GOT3 (cell line): ENCODE measurements around the gene ZNF407.
"Not testable (repeated sequence)": the region's sequence is repeated elsewhere in the genome, so short reads cannot be mapped to it uniquely, and the experiment has no call there.

ENCODE experiments used
- DNase-seq: peaks from one replicate; lab custom pipeline; 2025; ENCODE audit warnings: mixed read lengths; lab: John Stamatoyannopoulos, UW

Gene ZNF407

DNA sequence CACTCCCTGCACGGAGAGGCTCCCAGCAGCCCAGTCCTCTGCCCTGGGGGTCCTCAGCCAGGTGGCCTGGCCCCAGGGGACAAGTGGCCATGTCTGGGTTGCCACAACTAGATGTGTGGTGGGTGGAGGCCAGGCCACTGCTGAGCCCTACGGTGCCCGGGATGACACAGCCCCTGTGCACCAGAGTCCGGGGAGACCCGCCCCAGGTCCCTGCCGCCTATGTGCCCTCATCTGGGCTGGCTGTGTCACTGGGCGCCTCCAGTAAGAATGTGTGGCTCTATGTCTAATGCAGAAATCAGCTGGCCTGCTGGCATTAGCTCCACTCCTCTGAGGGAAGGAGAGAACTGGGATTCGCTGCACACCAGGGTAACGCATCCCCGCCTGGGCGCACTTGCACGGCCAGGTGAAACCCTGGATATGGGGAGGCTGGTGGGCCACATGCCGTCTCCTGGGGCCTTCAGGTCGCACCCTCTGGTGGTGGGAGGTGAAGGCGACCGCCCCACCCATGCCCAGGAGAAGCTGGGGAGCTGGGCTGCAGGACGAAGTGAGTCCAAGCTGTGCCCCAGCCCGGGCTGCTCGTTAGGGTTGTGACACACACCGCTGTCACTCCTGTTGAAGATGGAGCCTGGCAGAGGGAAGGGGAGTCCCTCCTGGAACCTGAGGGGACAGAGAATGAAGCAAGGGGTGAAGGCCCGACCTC lies 475.2 kb downstream of the ZNF407 start:
- DNase-seq = no peak

- no peak for DNase-seq
These were observed 476.0 kb downstream of the ZNF407 start for GRCh38 chr18:75073654-75074053.

GRCh38 chr18:75074196-75075015 lies 476.7 kb downstream of the ZNF407 start:
- DNase-seq = no peak

GRCh38 chr18:75075016-75075305 lies 477.3 kb downstream of the ZNF407 start:
- no peak for DNase-seq

DNA sequence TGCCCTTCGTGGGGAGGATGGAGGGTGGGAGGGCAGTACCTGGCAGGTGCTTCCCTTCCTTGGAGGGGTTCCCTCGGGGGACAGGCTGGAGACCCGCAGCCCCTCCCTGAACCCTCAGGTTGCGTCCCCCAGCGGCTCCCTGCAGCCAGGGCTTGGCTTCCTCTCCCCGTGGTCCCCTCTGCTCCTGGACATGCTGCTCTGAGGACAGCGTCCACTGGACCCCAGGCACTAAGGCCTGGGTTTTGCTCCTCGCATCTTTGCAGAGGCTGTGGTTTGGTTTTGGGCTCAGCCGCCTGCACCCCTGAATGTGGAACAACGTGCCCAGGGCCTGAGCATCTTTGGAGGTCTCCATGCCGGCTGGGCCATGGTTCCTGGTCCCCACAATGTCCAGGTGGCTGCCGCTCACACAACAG lies 477.8 kb downstream of the ZNF407 start:
- DNase-seq = no peak

DNA sequence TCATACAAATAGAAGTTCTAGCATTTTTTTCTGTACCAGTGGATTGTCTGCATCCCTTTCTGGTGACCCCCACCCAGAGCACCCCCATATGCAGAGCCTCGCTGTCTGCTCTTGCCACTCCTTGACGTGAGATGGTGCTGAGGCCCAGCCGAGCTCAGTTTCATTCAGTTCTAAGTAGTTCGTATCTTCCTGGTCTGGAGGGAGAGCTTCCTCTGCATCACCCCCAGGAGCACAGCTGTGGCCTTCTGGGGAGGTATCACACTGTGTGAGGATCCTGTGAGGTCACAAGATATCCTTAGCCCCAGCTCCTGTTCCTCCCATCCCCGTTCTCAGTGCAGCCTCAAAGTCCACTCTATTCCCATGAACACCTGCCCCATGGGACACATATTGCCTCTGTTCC lies 478.6 kb downstream of the ZNF407 start:
- no peak for DNase-seq

GRCh38 chr18:75081486-75081885 lies 483.8 kb downstream of the ZNF407 start:
- DNase-seq = no peak

- DNase-seq = no peak
These were observed 485.5 kb downstream of the ZNF407 start for GRCh38 chr18:75083131-75083530.

- no peak for DNase-seq
These were observed 486.1 kb downstream of the ZNF407 start for GRCh38 chr18:75083761-75084160.

GRCh38 chr18:75085676-75086075 lies 488.0 kb downstream of the ZNF407 start:
- DNase-seq = not testable (repeated sequence)

DNA sequence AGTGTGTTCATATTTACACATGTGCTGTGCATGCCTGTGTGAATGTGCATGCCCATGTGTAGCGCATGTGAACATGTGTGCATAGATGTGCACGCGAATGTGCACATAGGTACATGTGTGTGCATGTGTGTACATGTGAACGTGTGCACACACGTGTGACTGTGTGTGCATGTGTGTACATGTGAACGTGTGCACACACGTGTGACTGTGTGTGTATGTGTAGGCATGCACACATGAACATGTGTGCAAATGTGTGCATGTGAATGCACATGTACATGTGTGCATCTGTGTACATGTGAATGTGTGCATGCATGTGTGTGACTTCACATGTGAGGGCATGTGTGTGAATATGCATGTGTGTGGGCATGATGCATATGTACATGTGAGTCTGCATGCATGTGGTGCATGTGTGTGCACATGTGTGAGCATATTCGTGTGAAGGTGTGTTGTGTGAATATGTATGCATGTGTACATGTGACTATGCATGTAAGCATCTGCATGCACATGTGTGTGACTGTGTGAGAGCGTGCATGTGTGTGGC lies 488.9 kb downstream of the ZNF407 start:
- DNase-seq = no peak

DNA sequence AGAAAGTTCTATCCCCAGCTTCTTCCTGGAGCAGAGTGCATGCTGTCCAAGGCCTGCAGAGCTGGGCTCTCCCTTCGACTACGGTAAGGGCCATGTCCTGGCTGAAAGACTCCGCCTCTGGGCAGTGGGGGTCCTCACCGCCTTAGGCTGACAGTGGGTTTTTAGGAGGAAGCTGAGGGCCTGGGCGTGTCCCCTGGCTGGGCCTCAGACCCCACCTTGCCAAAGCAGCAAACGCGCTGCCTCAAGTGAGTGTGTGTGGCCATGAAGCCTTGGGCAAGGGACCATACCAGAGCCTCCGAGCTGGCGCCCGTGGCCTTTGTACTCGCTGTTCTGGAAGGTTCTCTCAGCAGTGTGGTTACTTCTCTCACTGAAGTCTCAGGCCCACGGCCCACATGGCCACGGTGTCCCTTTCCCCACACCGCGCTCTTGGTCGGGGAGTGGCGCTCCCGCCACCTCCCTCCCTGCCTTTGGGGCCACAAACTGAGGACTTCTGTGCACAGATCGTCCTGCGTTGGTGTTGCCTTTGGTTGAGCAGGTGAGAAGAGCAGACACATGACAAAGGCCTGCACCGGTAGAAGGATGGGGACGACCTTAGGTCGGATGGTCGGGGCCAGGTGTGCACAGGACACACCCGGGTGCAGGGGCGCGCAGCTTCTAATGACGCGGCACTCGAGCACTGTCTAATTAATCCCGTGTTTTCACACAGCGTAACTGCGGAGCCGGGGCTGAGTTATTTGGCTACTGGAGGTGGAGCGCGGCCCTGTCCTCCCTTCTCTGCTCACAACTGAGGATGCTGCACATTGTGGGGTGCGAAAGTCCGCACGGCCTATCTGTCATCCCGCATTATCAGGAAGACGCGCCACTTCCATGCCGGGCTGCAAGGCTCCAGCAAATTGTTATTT lies 489.7 kb downstream of the ZNF407 start:
- DNase-seq = no peak

DNA sequence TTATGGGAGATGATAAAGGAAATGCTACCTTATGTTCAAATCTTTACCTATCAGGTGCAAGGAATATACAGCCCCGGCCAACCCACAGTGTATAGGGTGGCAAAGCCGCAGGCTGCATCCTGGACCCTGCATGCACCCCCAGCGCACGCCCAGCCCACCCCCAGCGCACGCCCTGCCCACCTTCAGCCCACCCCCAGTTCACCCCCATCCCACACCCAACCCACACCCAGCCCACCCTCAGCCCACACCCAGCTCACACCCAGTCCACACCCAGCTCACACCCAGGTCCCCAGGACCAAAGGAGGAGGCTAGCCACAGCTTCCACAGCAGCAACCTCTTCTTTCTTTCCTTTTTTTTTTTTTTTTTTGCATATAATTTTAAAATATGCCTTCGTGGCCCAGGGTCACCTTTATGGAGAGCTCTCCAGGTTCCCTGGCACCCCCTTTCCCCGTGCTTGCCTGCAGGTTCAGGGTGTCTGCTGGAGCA lies 490.4 kb downstream of the ZNF407 start:
- no peak for DNase-seq

DNA sequence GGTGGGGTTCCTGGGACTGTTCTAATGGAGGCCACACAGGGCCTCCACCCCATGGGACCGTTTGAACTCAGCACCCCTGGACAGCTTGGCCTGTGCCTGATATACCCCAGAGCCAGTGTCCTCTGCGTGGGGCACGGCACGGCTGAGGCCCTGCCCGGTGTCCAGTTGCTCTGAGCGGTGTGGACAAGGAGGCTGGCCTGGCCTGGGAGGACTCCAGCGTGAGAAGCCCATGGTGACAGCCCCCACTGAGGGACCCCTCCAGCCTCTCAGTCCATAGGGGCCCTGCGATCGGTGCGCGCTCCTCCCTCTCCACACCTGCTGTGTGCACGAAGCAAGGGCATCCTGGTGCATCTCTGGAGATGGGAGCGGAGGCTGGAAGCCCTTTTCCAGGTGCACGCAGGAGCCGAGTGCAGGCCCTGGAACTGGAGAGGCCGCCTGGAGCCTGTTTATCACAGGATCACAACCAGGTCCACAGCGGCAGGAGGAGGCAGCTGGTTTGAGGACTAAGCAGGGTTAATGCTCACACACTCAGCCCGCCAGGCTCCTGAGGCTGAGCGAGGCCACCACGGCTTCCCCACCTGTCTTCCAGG lies 491.0 kb downstream of the ZNF407 start:
- DNase-seq = no peak

- no peak for DNase-seq
These were observed 492.2 kb downstream of the ZNF407 start for GRCh38 chr18:75089748-75090327.

GRCh38 chr18:75090336-75090735 lies 492.7 kb downstream of the ZNF407 start:
- DNase-seq = no peak

GRCh38 chr18:75097491-75098225 lies 500.0 kb downstream of the ZNF407 start:
- no peak for DNase-seq

GRCh38 chr18:75100832-75101630 lies 503.4 kb downstream of the ZNF407 start:
- no peak for DNase-seq

DNA sequence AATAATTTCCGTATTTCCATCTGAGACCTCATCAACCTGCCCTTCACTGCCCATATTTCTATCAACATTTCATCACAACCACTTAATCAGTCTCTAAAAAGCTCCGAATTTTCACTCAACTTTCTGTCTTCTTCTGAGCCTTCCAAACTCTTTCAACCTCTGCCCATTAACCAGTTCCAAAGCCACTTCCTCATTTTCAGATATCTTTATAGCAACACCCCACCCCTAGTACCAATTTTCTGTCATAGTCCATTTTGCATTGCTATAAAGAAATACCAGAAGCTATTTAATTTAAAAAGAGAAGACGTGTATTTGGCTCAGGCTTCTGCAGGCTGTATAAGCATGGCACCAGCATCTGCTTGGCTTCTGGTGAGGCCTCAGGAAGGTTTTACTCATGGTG lies 504.2 kb downstream of the ZNF407 start:
- no peak for DNase-seq

DNA sequence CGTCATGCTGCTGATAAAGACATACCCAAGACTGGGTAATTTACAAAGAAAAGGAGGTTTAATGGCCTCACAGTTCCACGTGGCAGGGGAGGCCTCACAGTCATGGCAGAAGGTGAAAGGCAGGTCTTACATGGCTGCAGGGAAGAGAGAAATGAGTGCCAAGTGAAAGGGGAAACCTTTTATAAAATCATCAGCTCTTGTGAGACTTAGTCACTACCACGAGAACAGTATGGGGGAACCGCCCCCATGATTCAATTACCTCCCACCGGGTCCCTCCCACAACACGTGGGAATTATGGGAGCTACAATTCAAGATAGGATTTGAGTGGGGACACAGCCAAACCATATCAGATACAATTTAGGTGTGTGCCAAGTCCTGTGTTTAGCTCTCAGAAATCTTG lies 506.4 kb downstream of the ZNF407 start:
- DNase-seq = not testable (repeated sequence)
